HCT116 (cell line): ENCODE results near the gene ASPA.

Source experiments
- CBX3 ChIP-seq: IDR thresholded peaks from 2 replicates; pipeline ENCODE4 v1.6.1; 2012; ENCODE audit warnings: low read depth
- CTCF ChIP-seq, 3 experiments: fragments of 200-600 bp in 1 of 3; sonication (generic) in 1 of 3; IDR thresholded peaks in 2 of 3; conservative IDR thresholded peaks in 1 of 3; 2 replicates each; pipeline ENCODE4 v1.5.1; 2012 to 2017; ENCODE audit warnings: low read depth in 2 of 3, low read length in 2 of 3, antibody characterized with exemption in 1 of 3, borderline replicate concordance in 1 of 3, control low read depth in 1 of 3, mild to moderate bottlenecking in 1 of 3, mixed read lengths in 1 of 3, mixed run types in 1 of 3, moderate library complexity in 1 of 3; ENCODE audit not compliant: insufficient read depth in 1 of 3
- EZH2 ChIP-seq: fragments of 200-600 bp; sonication (generic); IDR thresholded peaks from 2 replicates; pipeline ENCODE4 v1.6.1; 2017; ENCODE audit warnings: antibody characterized with exemption, mixed run types
- JUND ChIP-seq: IDR thresholded peaks from 2 replicates; pipeline ENCODE4 v1.6.1; 2012
- POLR2A ChIP-seq: IDR thresholded peaks from 2 replicates; pipeline ENCODE4 v1.7.0; 2011; ENCODE audit warnings: borderline replicate concordance; ENCODE audit not compliant: insufficient read depth, insufficient read length; ENCODE audit errors: extremely low read depth
- POLR2AphosphoS5 ChIP-seq: IDR thresholded peaks from 2 replicates; pipeline ENCODE4 v1.6.1; 2011; ENCODE audit warnings: mild to moderate bottlenecking, low read depth, low read length, moderate library complexity
- RAD21 ChIP-seq: IDR thresholded peaks from 2 replicates; pipeline ENCODE4 v1.6.1; 2012; ENCODE audit warnings: low read depth, mild to moderate bottlenecking
- REST ChIP-seq: IDR thresholded peaks from 2 replicates; pipeline ENCODE4 v1.6.1; 2012; ENCODE audit warnings: low read depth
- SIN3A ChIP-seq: IDR thresholded peaks from 2 replicates; pipeline ENCODE4 v1.6.1; 2012; ENCODE audit warnings: low read depth
- SRF ChIP-seq: IDR thresholded peaks from 2 replicates; pipeline ENCODE4 v1.6.1; 2012; ENCODE audit warnings: low read depth
- TCF7L2 ChIP-seq: IDR thresholded peaks from 2 replicates; pipeline ENCODE4 v1.7.0; 2011; ENCODE audit warnings: borderline replicate concordance, inconsistent platforms; ENCODE audit not compliant: insufficient read depth, insufficient read length; ENCODE audit errors: extremely low read depth
- YY1 ChIP-seq: IDR thresholded peaks from 2 replicates; pipeline ENCODE4 v1.6.1; 2011; ENCODE audit warnings: low read length, low read depth, moderate library complexity, mild to moderate bottlenecking; ENCODE audit not compliant: insufficient replicate concordance; ENCODE audit errors: extremely low read depth
- ZNF274 ChIP-seq: fragments of 200-500 bp; sonication (Bioruptor generic); IDR thresholded peaks from 2 replicates; pipeline ENCODE4 v1.6.1; 2014; ENCODE audit warnings: mild to moderate bottlenecking, low read depth, low read length, inconsistent platforms
- TF ChIP-seq, protein P1 (sequence below): IDR thresholded peaks from 2 replicates; pipeline ENCODE4 v1.6.1; 2012

DNA sequence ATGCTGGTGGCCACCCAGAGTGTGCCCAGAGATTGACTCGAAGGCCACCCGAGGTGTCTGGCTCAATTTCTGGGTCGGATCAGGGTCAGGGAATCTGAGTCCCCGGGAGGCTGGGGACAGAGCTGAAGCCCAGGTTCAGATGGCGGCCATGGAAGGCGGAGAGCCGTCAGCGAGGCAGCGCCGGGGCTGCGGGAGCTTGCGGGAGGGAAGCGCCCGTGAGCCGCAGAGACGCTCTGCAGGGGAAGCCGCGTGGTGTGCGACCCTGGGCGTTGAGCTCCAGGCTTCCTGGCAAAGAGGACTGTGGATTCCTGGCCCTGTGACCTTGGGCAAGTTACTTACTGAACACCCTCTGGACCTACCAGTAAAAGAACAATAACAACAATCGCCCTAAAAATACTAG is 3.7 kb upstream of the ASPA start:
- TF ChIP-seq, protein P1, sequence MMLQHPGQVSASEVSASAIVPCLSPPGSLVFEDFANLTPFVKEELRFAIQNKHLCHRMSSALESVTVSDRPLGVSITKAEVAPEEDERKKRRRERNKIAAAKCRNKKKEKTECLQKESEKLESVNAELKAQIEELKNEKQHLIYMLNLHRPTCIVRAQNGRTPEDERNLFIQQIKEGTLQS: no peak
- TF ChIP-seq REST (no peak), CTCF (IDR thresholded peaks at IDR 0.05 in 2 of 3, conservative IDR thresholded peaks at IDR 0.05 in 1 of 3; ENCODE audit: borderline replicate concordance in 1 of 3, insufficient read depth in 1 of 3, low read depth in 2 of 3, low read length in 2 of 3) (no peak), CBX3 (no peak), SRF (no peak), POLR2A (no peak), YY1 (no peak), POLR2AphosphoS5 (no peak), TCF7L2 (no peak), SIN3A (no peak), RAD21 (no peak), JUND (no peak), EZH2 (no peak), ZNF274 (no peak)
